GM12872 (cell line): ENCODE results near the gene HCAR1.
A peak's percentile ranks its signal among the peaks of the same experiment; 100 is the strongest.

ENCODE experiments used
- TF ChIP-seq, protein P1 (sequence below): IDR thresholded peaks from 3 replicates; pipeline ENCODE4 v1.5.1; 2011; ENCODE audit warnings: low read depth, mild to moderate bottlenecking, low read length, moderate library complexity; ENCODE audit not compliant: insufficient read depth

The HCAR1 gene, protein sequence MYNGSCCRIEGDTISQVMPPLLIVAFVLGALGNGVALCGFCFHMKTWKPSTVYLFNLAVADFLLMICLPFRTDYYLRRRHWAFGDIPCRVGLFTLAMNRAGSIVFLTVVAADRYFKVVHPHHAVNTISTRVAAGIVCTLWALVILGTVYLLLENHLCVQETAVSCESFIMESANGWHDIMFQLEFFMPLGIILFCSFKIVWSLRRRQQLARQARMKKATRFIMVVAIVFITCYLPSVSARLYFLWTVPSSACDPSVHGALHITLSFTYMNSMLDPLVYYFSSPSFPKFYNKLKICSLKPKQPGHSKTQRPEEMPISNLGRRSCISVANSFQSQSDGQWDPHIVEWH

DNA sequence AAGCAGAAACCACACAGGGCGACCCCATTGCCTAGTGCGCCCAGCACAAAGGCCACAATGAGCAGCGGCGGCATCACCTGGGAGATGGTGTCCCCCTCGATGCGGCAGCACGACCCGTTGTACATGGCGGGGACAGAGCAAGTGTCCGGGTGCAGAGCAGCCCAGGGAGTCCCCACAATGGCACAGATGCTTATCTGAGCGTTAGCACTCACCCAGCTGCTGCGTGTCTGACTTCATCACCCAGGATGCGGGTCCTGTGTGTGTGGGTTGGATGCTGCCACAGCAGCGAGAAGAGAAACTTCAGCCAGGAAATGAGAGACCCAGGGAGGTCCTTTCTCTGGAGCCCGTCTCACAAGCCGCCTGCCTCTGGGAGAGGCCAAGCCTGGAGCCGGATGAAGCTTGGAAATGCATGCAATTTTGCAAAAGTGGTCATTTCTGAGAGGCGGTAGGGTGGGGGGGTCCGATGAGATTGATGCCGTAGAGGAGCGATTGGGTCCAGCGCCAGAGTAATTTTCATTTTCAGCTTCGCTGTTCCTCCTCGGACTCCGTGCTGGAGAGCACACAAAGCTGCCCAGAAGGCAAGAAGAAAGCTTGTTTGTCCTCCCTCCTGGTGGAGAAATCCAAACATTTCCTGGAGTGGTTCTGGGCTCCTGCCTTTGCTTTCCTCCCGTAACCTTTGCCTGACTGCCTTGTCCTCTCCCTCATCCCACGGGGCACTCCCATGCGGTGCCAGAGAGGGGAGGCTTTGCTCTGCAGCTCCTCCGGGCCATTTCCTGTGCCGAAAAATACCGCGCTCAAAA lies at the start of gene HCAR1:
HCAR1 (minus strand) TSS at position 630 of the 800 bp plus-strand sequence; CDS start at position 125, 505 bp downstream.
- TF ChIP-seq, protein P1, sequence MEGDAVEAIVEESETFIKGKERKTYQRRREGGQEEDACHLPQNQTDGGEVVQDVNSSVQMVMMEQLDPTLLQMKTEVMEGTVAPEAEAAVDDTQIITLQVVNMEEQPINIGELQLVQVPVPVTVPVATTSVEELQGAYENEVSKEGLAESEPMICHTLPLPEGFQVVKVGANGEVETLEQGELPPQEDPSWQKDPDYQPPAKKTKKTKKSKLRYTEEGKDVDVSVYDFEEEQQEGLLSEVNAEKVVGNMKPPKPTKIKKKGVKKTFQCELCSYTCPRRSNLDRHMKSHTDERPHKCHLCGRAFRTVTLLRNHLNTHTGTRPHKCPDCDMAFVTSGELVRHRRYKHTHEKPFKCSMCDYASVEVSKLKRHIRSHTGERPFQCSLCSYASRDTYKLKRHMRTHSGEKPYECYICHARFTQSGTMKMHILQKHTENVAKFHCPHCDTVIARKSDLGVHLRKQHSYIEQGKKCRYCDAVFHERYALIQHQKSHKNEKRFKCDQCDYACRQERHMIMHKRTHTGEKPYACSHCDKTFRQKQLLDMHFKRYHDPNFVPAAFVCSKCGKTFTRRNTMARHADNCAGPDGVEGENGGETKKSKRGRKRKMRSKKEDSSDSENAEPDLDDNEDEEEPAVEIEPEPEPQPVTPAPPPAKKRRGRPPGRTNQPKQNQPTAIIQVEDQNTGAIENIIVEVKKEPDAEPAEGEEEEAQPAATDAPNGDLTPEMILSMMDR: no peak

DNA sequence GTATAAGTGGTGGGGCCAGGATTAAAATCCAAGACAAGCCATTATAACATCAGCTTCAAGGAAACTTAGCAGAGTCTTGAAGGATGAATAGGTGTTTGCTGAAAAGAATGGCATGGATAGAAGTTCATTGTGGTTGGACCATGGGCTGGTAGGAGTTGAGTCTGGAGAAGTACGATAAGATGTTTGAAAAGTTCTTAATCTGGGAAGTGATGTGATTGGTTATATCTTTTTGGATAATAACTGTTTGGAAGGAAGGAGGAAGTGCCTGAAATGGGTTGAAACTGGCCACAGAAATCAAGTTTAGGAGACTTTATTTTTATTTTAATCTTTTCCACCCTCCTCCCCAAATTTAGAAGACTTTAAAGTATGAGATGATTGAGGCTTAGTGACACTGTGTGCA lies 26.9 kb upstream of the HCAR1 start:
- TF ChIP-seq, protein P1: no peak

DNA sequence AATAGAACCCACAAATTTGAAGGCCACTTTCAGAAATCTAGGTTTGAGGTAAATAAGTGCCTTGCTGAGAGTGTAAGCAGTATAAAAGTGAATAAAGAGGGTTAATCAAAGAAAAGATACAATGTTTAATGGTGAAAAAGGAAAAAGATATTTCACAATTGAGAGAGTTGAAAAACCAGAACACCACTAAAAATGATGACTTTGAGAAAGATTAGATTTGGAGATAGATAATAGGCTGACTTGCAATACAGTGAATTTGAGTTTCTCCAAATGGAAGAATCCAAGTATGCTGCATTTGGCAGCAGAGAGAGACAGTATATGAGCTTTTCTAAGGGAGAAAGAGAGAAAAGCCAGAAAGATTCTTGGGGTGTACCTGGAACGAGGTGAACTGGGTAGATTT lies 24.1 kb upstream of the HCAR1 start:
- TF ChIP-seq, protein P1: no peak

DNA sequence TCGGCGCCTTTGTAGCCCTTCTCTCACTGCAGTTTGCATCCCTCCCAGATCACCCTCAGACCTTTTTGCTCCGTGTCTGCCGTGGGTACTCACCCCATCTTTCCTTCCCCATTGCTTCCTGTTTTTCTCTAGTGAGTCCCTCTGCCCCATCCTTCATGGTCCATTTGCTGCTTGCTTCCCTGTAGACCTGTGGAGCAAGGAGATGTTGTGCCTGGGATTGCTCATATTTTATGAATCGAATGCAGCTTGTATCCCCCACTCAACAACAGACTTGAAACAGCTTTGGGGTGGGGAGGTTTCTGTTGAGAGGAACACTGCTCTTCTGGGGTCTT lies 22.6 kb upstream of the HCAR1 start:
- TF ChIP-seq, protein P1: no peak

DNA sequence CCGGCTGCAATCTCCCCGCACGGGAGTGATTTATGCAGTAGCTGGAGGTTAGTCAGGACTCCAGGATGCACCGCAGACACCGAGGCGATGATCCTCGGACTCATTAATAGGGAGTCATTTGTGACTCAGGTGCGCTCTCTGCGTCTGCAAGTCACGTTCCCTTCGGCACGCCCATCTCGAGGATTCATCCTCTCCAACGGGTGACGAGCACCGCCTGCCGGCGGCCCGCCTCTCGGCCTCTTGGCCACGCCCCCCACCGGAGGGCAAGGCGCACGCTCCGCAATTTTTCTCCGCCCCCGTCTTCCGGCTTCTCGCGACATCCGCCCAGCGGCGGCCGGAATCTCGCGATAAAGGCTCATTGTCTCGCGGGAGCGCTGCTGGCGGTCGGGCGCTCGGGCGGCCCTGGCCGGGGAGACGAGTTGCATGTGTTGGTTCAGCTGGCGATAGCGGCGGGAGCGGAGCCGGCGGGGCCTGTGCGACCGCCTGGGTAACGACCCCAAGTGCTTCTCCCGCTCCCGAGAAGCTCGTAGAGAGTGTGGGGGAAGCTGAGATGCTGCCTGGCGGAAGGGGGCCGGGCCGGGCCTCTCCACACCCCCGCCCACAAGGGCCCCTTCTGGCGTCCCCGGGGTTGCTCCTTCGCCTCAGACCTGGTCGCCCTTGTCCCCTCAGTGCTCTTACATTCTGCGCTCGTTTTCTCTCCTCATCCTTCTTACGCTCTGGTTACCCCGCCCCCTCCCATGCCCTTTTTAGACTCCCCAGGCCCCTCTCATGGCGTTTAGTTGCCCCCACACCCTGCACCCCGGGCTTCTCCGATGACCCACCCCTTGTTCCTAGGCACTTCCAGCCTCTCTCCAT lies 22.0 kb upstream of the HCAR1 start, which contains the start of gene DENR:
DENR (plus strand) TSS at position 361 of the 855 bp plus-strand sequence. CDS start 878 bp downstream, outside the sequence.
- TF ChIP-seq, protein P1: peak; percentile 94

DNA sequence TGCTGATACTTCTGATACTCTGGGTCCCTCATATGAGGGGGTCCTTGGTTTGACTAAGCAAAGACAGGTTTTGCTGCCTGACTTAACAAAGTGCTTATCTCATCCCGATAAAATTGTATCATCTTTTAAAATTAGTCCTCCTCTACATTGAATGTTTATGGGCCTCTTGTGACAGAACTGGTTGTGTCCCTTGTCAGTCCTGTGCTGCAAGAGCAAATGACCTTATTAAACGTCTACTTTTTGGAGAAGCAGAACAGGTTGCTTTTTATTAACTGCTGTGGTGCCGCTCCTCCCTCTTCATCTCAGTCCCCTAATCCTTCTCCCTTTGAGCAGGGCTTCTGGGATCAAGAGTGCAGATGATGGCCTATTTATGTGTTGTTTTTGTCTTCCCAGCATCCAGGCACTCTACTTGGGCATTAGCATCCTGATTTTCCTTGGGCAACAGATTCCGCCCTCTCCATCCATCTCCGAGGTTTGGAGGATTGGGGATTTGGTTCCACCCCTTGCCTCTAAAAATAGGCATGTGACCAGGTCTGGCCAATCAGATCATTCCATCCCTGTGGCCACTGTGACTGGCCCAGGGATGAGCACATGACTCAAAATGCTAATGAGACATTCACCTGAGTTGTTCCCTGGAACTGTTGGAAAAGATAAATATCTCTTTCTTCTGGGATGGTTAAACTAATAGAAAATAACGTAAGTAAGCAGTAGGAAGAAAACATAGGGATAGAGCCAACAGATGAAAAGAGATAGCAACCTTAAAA lies 19.1 kb upstream of the HCAR1 start:
- TF ChIP-seq, protein P1: no peak
